ENCODE measurements around the gene MSTN. TPM values are rescaled to one million over a fixed set of nuclear protein-coding genes. Genes with fewer than 3 reads are reported as not detected.

Gene MSTN
- total RNA-seq, 1 experiment from 2014 or later = not detected

- Histone ChIP-seq H2BK5ac (ENCODE audit: insufficient read length, low read length) (no peak overlapping the region), H3K56ac (ENCODE audit: insufficient read length, low read depth, low read length) (no peak overlapping the region), H3K79me2 (ENCODE audit: insufficient read depth, low read length) (no peaks in the 10 kb centered on the region), H2BK120ac (ENCODE audit: low read depth, low read length, poor library complexity, severe bottlenecking) (no peak overlapping the region), H3K79me1 (ENCODE audit: insufficient read depth, low read depth, low read length, poor library complexity, severe bottlenecking) (no peaks in the 10 kb centered on the region), H4K5ac (ENCODE audit: insufficient read length, low read depth, low read length) (no peak overlapping the region), H3K27me3 (ENCODE audit: insufficient read depth, low read length) (no peaks in the 10 kb centered on the region), H3K23ac (ENCODE audit: insufficient read length, low read depth, low read length) (no peak overlapping the region), H4K20me1 (ENCODE audit: control insufficient read depth, insufficient read depth, insufficient read length) (no peaks in the 10 kb centered on the region), H3K9ac (ENCODE audit: extremely low read depth, insufficient read length, low read length) (no peak overlapping the region), H3K4me1 (ENCODE audit: insufficient read depth, low read length) (no peaks in the 10 kb centered on the region), H3K14ac (ENCODE audit: insufficient read depth, low read length) (no peak overlapping the region), H3K9me3 (ENCODE audit: control insufficient read depth, low read depth, low read length) (no peaks in the 10 kb centered on the region), H4K8ac (replicated peaks; ENCODE audit: insufficient read length, low read depth, low read length) (no peak overlapping the region), H3K4me2 (ENCODE audit: insufficient read depth, insufficient read length, low read length) (no peak overlapping the region), H2BK20ac (ENCODE audit: low read depth, low read length, poor library complexity, severe bottlenecking) (no peak overlapping the region), H3K4ac (ENCODE audit: low read depth, low read length) (no peak overlapping the region), H3K23me2 (ENCODE audit: insufficient read length, low read depth, low read length, poor library complexity, severe bottlenecking) (no peaks in the 10 kb centered on the region), H4K91ac (ENCODE audit: insufficient read length, low read depth, low read length) (no peak overlapping the region), H3K27ac (ENCODE audit: insufficient read length, low read depth, low read length) (no peak overlapping the region), H2BK15ac (ENCODE audit: low read depth, low read length) (no peak overlapping the region), H2AFZ (ENCODE audit: low read length) (no peak overlapping the region), H3K18ac (ENCODE audit: insufficient read length, low read depth, low read length) (no peak overlapping the region), H2AK5ac (ENCODE audit: insufficient read length, low read length) (no peak overlapping the region), H2BK12ac (ENCODE audit: insufficient read length, low read depth, low read length) (no peak overlapping the region), H3T11ph (ENCODE audit: low read length) (no peak overlapping the region)
- no peaks in the 10 kb centered on the region for H3K36me3 Mint-ChIP-seq (ENCODE audit: insufficient read depth in 1 of 3, low read depth in 3 of 3)
- no peak for DNase-seq
- H3K9me3 Mint-ChIP-seq = no peaks in the 10 kb centered on the region
- H3K4me3 Mint-ChIP-seq = no peak overlapping the region
- TF ChIP-seq, protein P1, sequence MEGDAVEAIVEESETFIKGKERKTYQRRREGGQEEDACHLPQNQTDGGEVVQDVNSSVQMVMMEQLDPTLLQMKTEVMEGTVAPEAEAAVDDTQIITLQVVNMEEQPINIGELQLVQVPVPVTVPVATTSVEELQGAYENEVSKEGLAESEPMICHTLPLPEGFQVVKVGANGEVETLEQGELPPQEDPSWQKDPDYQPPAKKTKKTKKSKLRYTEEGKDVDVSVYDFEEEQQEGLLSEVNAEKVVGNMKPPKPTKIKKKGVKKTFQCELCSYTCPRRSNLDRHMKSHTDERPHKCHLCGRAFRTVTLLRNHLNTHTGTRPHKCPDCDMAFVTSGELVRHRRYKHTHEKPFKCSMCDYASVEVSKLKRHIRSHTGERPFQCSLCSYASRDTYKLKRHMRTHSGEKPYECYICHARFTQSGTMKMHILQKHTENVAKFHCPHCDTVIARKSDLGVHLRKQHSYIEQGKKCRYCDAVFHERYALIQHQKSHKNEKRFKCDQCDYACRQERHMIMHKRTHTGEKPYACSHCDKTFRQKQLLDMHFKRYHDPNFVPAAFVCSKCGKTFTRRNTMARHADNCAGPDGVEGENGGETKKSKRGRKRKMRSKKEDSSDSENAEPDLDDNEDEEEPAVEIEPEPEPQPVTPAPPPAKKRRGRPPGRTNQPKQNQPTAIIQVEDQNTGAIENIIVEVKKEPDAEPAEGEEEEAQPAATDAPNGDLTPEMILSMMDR (conservative IDR thresholded peaks at IDR 0.05) = no peak
- 0 out of 4 replicates have a peak, but pooled peaks cover 0 to 3% of the 10 kb centered on the region in 2 experiments for H3K4me1 Mint-ChIP-seq
- no peak overlapping the region; a peak in 1 of 7 replicates for H3K27ac Mint-ChIP-seq
- H3K27me3 Mint-ChIP-seq (ENCODE audit: low read depth) = no peaks in the 10 kb centered on the region; the same call in 1 of the 2 replicates
- no CpG with 5 or more reads among the region's 2 CpGs for whole genome bisulfite sequencing (ENCODE audit: extremely low coverage, insufficient read length, low lambda C conversion rate)
These were observed 17.7 kb downstream of the MSTN start for GRCh38 chr2:190044866-190045265.
